ENCODE data around the gene RGP1.

RGP1 gene

GRCh38 chr9:35738924-35739323 lies 10.2 kb upstream of the RGP1 start:
- Histone ChIP-seq H3K9me3 (ENCODE audit: control insufficient read depth, low read length) (no peaks in the 10 kb centered on the region), H3K4me3 (ENCODE audit: low read depth, low read length) (no peak overlapping the region), H3K36me3 (ENCODE audit: control insufficient read depth, insufficient read depth, low read length) (no peaks in the 10 kb centered on the region), H3K27ac (no peak overlapping the region), H3K9ac (no peak overlapping the region), H3K79me2 (no peaks in the 10 kb centered on the region), H3K4me1 (no peaks in the 10 kb centered on the region), H2AFZ (no peak overlapping the region), H3K4me2 (ENCODE audit: low read length) (no peak overlapping the region), H3K27me3 (ENCODE audit: control insufficient read depth, insufficient read depth, low read length) (no peaks in the 10 kb centered on the region)
- TF ChIP-seq, protein P1, sequence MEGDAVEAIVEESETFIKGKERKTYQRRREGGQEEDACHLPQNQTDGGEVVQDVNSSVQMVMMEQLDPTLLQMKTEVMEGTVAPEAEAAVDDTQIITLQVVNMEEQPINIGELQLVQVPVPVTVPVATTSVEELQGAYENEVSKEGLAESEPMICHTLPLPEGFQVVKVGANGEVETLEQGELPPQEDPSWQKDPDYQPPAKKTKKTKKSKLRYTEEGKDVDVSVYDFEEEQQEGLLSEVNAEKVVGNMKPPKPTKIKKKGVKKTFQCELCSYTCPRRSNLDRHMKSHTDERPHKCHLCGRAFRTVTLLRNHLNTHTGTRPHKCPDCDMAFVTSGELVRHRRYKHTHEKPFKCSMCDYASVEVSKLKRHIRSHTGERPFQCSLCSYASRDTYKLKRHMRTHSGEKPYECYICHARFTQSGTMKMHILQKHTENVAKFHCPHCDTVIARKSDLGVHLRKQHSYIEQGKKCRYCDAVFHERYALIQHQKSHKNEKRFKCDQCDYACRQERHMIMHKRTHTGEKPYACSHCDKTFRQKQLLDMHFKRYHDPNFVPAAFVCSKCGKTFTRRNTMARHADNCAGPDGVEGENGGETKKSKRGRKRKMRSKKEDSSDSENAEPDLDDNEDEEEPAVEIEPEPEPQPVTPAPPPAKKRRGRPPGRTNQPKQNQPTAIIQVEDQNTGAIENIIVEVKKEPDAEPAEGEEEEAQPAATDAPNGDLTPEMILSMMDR (IDR thresholded peaks at IDR 0.05): no peak

DNA sequence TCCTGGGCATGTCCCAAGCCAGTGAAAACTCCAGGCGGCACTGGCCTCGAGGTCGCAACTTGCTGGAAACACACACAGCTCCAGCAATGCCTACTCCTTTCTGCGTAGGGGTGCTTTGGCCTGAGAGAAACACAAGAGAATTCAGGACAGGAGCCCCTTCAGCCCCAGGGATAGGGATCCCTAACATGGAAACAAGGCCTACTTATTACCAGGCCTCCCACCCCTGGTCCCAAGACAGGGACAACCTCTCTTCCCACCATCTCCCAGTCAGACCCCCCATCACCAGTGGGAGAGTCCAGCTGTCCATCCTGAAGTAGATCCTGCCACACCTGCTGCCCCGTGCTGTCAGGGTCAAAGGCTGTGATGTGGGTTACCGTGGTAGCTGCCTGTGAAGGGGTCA lies 8.8 kb upstream of the RGP1 start:
- TF ChIP-seq, protein P1 (IDR thresholded peaks at IDR 0.05): no peak
- Histone ChIP-seq H3K4me2 (ENCODE audit: low read length) (no peak overlapping the region), H2AFZ (no peak overlapping the region), H3K36me3 (ENCODE audit: control insufficient read depth, insufficient read depth, low read length) (no peaks in the 10 kb centered on the region), H3K9ac (no peak overlapping the region), H3K79me2 (no peaks in the 10 kb centered on the region), H3K4me1 (no peaks in the 10 kb centered on the region), H3K9me3 (ENCODE audit: control insufficient read depth, low read length) (no peaks in the 10 kb centered on the region), H3K27ac (no peak overlapping the region), H3K27me3 (ENCODE audit: control insufficient read depth, insufficient read depth, low read length) (no peaks in the 10 kb centered on the region), H3K4me3 (ENCODE audit: low read depth, low read length) (no peak overlapping the region)

DNA sequence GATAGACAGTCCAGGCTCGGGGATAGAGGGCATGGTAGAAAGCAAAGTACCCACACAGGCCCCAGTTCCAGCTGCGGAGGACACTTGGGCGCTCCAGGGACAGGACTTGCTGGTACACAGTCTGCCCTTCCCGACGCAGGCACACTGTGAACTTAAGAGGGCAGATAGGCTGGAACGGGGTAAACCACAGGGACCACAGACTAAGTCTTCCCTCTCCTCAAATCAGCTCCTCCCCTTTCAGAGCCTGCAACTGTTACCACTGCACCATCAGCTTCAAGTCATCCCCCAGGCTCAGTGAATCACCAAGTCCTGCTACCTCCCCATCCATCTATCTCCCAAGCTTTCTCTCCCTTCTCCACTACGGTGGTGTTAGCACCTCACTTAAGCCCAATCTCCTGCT lies 7.3 kb upstream of the RGP1 start:
- H3K4me3 ChIP-seq (ENCODE audit: low read depth, low read length): no peak overlapping the region
- no peak overlapping the region for H2AFZ ChIP-seq
- no peak overlapping the region for H3K27ac ChIP-seq
- H3K36me3 ChIP-seq (ENCODE audit: control insufficient read depth, insufficient read depth, low read length): no peaks in the 10 kb centered on the region
- TF ChIP-seq, protein P1 (IDR thresholded peaks at IDR 0.05): no peak
- H3K4me1 ChIP-seq: no peaks in the 10 kb centered on the region
- no peak overlapping the region for H3K4me2 ChIP-seq (ENCODE audit: low read length)
- H3K27me3 ChIP-seq (ENCODE audit: control insufficient read depth, insufficient read depth, low read length): no peaks in the 10 kb centered on the region
- no peaks in the 10 kb centered on the region for H3K79me2 ChIP-seq
- H3K9ac ChIP-seq: no peak overlapping the region
- no peaks in the 10 kb centered on the region for H3K9me3 ChIP-seq (ENCODE audit: control insufficient read depth, low read length)

- no peak overlapping the region for H3K27ac ChIP-seq
- no peaks in the 10 kb centered on the region for H3K36me3 ChIP-seq (ENCODE audit: control insufficient read depth, insufficient read depth, low read length)
- H3K79me2 ChIP-seq: peaks cover 9% of the 10 kb centered on the region
- H3K9me3 ChIP-seq (ENCODE audit: control insufficient read depth, low read length): no peaks in the 10 kb centered on the region
- H3K27me3 ChIP-seq (ENCODE audit: control insufficient read depth, insufficient read depth, low read length): no peaks in the 10 kb centered on the region
- peaks cover 3% of the 10 kb centered on the region for H3K4me1 ChIP-seq
- no peak overlapping the region for H2AFZ ChIP-seq
- TF ChIP-seq, protein P1 (IDR thresholded peaks at IDR 0.05): no peak
- H3K4me3 ChIP-seq (ENCODE audit: low read depth, low read length): no peak overlapping the region
- no peak overlapping the region for H3K4me2 ChIP-seq (ENCODE audit: low read length)
- no peak overlapping the region for H3K9ac ChIP-seq
Observed at GRCh38 chr9:35743452-35743851, 5.6 kb upstream of the RGP1 start.

DNA sequence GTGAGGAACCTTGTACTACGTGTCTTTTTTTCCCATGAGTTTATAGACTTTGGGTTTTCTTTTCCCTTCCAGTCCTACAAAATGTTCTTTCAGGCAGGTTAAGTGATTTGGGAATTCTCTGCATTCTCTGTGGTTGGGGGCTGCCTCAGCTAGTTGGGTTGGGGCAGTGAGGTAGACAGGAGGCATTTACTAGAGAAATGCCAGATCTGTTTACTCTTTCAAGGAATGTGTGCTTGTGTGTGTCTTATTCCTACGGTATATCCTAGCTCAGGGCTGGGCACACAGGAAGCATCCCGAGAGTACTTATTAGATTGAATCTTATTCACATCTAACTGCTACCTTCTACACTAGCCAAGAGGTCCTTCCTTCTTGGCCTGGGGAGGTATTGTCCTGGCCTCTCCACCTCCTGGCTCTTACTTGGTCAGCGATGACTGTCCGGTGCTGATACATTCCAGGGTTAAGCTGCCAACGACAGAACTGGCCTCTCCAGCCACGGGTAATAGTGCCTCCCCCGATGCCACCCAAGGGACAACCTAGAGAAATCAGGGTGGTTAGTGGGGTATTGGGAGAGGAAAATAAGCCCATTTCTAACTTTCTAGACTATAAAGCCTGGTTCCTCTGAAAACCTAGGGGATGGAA lies 5.1 kb upstream of the RGP1 start:
- Histone ChIP-seq H3K4me2 (ENCODE audit: low read length) (no peak overlapping the region), H3K36me3 (ENCODE audit: control insufficient read depth, insufficient read depth, low read length) (no peaks in the 10 kb centered on the region), H3K4me3 (ENCODE audit: low read depth, low read length) (no peak overlapping the region), H2AFZ (no peak overlapping the region), H3K27me3 (ENCODE audit: control insufficient read depth, insufficient read depth, low read length) (no peaks in the 10 kb centered on the region), H3K9ac (no peak overlapping the region), H3K27ac (no peak overlapping the region), H3K9me3 (ENCODE audit: control insufficient read depth, low read length) (no peaks in the 10 kb centered on the region), H3K79me2 (peaks cover 12% of the 10 kb centered on the region), H3K4me1 (peaks cover 3% of the 10 kb centered on the region)
- TF ChIP-seq, protein P1 (IDR thresholded peaks at IDR 0.05): no peak
